Epithelial cell of esophagus (primary cell): ENCODE data around the gene PACS1.

Experiments
- DNase-seq: peaks from one replicate; pipeline ENCODE4 v3.0.0; 2010; ENCODE audit warnings: low read depth
- H3K4me3 ChIP-seq: 2 replicates; pipeline ENCODE4 v1.5.1; 2011; ENCODE audit warnings: mild to moderate bottlenecking, low read length, control low read depth
- CTCF ChIP-seq: IDR thresholded peaks from 2 replicates; pipeline ENCODE4 v1.5.1; 2011; ENCODE audit warnings: low read depth, mild to moderate bottlenecking, low read length, control low read depth, inconsistent platforms; ENCODE audit not compliant: insufficient read depth; ENCODE audit errors: missing control alignments

Gene PACS1

GRCh38 chr11:66172146-66172545 lies 102.1 kb downstream of the PACS1 start:
- DNase-seq, result peak; percentile 66
- H3K4me3 ChIP-seq, result no peak overlapping the region
- TF ChIP-seq CTCF, result no peak

GRCh38 chr11:66176650-66177049 lies 106.6 kb downstream of the PACS1 start:
- DNase-seq, result peak; percentile 91
- TF ChIP-seq CTCF, result no peak
- H3K4me3 ChIP-seq, result no peak overlapping the region

DNA sequence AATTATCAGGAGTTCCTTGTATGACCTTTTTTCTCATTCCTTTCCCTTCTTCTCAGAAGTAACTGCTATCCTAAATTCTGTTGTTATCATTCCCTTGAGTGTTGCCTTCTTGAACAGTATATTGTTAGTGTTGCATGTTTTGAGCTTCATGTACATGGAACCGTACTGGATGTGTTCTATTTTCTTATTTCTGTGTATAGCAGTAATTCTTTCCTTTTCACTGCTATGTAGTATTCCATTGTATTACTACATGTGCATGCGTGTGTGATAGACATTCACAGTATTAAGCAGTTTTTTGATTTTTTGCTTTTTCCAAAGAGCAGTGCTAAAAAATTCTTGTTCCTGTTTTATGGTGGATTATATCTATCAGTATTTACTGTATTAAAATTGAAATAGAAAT lies 108.1 kb downstream of the PACS1 start:
- no peak for TF ChIP-seq CTCF

GRCh38 chr11:66178871-66179270 lies 108.8 kb downstream of the PACS1 start:
- DNase-seq, result no peak
- H3K4me3 ChIP-seq, result no peak overlapping the region
- TF ChIP-seq CTCF, result no peak

More for the DNA sequence above, 108.1 kb downstream of the PACS1 start:
- H3K4me3 ChIP-seq, result no peak overlapping the region
- no peak for DNase-seq

DNA sequence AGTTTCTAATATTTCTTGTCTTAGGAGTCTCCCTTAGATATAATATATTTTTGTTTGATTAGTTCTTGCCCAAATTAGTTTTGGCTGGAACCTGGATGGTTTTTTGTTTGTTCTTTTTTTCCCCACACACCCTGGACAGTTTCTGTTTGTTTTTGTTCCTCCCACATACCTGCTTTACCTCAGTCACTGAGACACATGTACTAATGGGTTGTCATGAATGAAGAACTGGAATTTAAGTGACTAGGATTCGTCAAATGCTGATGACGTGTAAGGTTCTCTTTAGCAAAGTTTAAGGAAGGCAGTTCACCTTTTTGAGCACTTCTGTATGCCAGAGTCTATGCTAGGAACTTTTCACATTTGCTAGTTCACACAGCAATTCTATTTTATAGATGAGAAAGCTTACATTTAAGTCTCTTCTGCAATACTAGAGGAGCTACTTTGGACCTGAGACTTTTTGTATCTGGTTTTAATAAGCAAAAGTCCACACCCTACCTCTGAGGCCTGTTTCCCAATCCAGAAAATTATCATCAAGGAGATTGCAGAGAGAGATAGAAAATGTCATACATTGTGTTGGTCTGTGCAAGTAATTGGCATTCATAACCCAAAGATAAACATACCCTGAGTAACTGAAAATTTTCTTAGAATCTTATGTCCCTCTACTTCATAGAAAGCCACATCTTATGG lies 111.7 kb downstream of the PACS1 start:
- peak; percentile 61 for DNase-seq
- no peak for TF ChIP-seq CTCF

GRCh38 chr11:66183494-66184048 lies 113.5 kb downstream of the PACS1 start:
- no peak for TF ChIP-seq CTCF
- DNase-seq, result no peak
- no peak overlapping the region for H3K4me3 ChIP-seq

More for the DNA sequence above, 111.7 kb downstream of the PACS1 start:
- no peak overlapping the region for H3K4me3 ChIP-seq

- H3K4me3 ChIP-seq, result no peak overlapping the region
- DNase-seq, result no peak
- TF ChIP-seq CTCF, result no peak
Measured at GRCh38 chr11:66184728-66185127, 114.7 kb downstream of the PACS1 start.
